ENCODE results near the gene RFC1. TPM values are rescaled to one million over a fixed set of nuclear protein-coding genes. Genes with fewer than 3 reads are reported as not detected.

Gene RFC1
- total and polyA plus RNA-seq, 7 donors, result 6.7 to 21.0 (median 15.8) TPM

GRCh38 chr4:39255871-39256270 lies 110.3 kb downstream of the RFC1 start:
- Histone ChIP-seq H3K27ac (no peak overlapping the region), H3K36me3 (ENCODE audit: insufficient read depth in 1 of 2, low read depth in 1 of 2) (peaks cover 0 to 46% of the 10 kb centered on the region in 2 donors), H3K9me3 (no peaks in the 10 kb centered on the region), H3K4me1 (no peaks in the 10 kb centered on the region), H3K4me3 (no peak overlapping the region), H3K27me3 (ENCODE audit: insufficient read depth in 3 of 3, low read length in 2 of 3) (no peaks in the 10 kb centered on the region)
- no peak for ATAC-seq
- intact Hi-C loops (cut with DNase I), result no loop called here
- 60 to 71% (median 65%) methylated on average over 5 of the region's 5 CpGs for WGBS, 3 donors
- TF ChIP-seq, protein P1, sequence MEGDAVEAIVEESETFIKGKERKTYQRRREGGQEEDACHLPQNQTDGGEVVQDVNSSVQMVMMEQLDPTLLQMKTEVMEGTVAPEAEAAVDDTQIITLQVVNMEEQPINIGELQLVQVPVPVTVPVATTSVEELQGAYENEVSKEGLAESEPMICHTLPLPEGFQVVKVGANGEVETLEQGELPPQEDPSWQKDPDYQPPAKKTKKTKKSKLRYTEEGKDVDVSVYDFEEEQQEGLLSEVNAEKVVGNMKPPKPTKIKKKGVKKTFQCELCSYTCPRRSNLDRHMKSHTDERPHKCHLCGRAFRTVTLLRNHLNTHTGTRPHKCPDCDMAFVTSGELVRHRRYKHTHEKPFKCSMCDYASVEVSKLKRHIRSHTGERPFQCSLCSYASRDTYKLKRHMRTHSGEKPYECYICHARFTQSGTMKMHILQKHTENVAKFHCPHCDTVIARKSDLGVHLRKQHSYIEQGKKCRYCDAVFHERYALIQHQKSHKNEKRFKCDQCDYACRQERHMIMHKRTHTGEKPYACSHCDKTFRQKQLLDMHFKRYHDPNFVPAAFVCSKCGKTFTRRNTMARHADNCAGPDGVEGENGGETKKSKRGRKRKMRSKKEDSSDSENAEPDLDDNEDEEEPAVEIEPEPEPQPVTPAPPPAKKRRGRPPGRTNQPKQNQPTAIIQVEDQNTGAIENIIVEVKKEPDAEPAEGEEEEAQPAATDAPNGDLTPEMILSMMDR (IDR thresholded peaks at IDR 0.05), result no peak
- no peak for DNase-seq

- no peak for ATAC-seq
- TF ChIP-seq, protein P1 (IDR thresholded peaks at IDR 0.05), result no peak
- intact Hi-C loops (cut with DNase I), result no loop called here
- WGBS, 3 donors, result 49 to 58% (median 55%) methylated on average over 2 of the region's 2 CpGs
- Histone ChIP-seq H3K4me1 (no peaks in the 10 kb centered on the region), H3K27ac (no peak overlapping the region), H3K9me3 (no peaks in the 10 kb centered on the region), H3K4me3 (no peak overlapping the region), H3K27me3 (ENCODE audit: insufficient read depth in 3 of 3, low read length in 2 of 3) (no peaks in the 10 kb centered on the region), H3K36me3 (ENCODE audit: insufficient read depth in 1 of 2, low read depth in 1 of 2) (peaks cover 0 to 46% of the 10 kb centered on the region in 2 donors)
- DNase-seq, result no peak
Measured at GRCh38 chr4:39255266-39255665, 110.9 kb downstream of the RFC1 start.

- Histone ChIP-seq H3K4me1 (no peaks in the 10 kb centered on the region), H3K36me3 (ENCODE audit: insufficient read depth in 1 of 2, low read depth in 1 of 2) (peaks cover 0 to 43% of the 10 kb centered on the region in 2 donors), H3K9me3 (no peaks in the 10 kb centered on the region), H3K4me3 (no peak overlapping the region), H3K27me3 (ENCODE audit: insufficient read depth in 3 of 3, low read length in 2 of 3) (no peaks in the 10 kb centered on the region), H3K27ac (no peak overlapping the region)
- DNase-seq (no peak), ATAC-seq (no peak)
- intact Hi-C loops (cut with DNase I), result no loop called here
- WGBS, 3 donors, result 95 to 97% (median 95%) methylated on average over 3 of the region's 3 CpGs
- TF ChIP-seq, protein P1 (IDR thresholded peaks at IDR 0.05), result no peak
Measured at GRCh38 chr4:39243462-39243861, 122.7 kb downstream of the RFC1 start.

Other genes starting within 250 kb of the RFC1 start
- 1 to 10 TPM; 3.9 to 6.6 (median 4.6) TPM for gene WDR19, start 183.8 kb downstream of the RFC1 start, total RNA-seq
- 1 to 10 TPM; 5.4 to 7.1 (median 7.1) TPM for gene WDR19, start 183.8 kb downstream of the RFC1 start, polyA plus RNA-seq
- under 1 TPM in 2 of 4 donors, not detected in 2; 0.05 to 0.13 TPM for gene KLB, start 40.6 kb upstream of the RFC1 start, total RNA-seq
- under 1 TPM; 0.03 to 0.13 (median 0.07) TPM for gene KLB, start 40.6 kb upstream of the RFC1 start, polyA plus RNA-seq
- 100 to 1,000 TPM; 544 to 925 (median 746) TPM for gene RPL9, start 92.6 kb upstream of the RFC1 start, total RNA-seq
- 1,000 to 10,000 TPM; 1,313 to 1,653 (median 1,550) TPM for gene RPL9, start 92.6 kb upstream of the RFC1 start, polyA plus RNA-seq
- 10 to 100 TPM; 16.2 to 25.6 (median 17.6) TPM for gene LIAS, start 92.7 kb upstream of the RFC1 start, total RNA-seq
- gene LIAS, start 92.7 kb upstream of the RFC1 start, polyA plus RNA-seq, result 10 to 100 TPM; 18.8 to 21.4 (median 19.6) TPM
- gene UGDH, start 161.1 kb upstream of the RFC1 start, total RNA-seq, result 1 to 10 TPM; 7.7 to 9.8 (median 8.9) TPM
- gene UGDH, start 161.1 kb upstream of the RFC1 start, polyA plus RNA-seq, result 1 to 10 TPM; 2.5 to 6.6 (median 5.6) TPM

Data from psoas muscle (tissue), 8 donors.